Panc1 (cell line): ENCODE results near the gene PSME3IP1.

Source experiments
- CTCF ChIP-seq: fragments of 450-650 bp; IDR thresholded peaks from 2 replicates; pipeline ENCODE4 v1.5.1; 2017; ENCODE audit warnings: mild to moderate bottlenecking
- SIN3A ChIP-seq: IDR thresholded peaks from 2 replicates; pipeline ENCODE4 v1.6.1; 2012; ENCODE audit warnings: low read depth, mild to moderate bottlenecking, low read length, moderate library complexity, borderline replicate concordance; ENCODE audit not compliant: insufficient read depth
- TCF7L2 ChIP-seq: IDR thresholded peaks from 2 replicates; pipeline ENCODE4 v1.6.1; 2011; ENCODE audit warnings: mild to moderate bottlenecking, low read depth, low read length, inconsistent platforms
- TF ChIP-seq, protein P1 (sequence below), 2 experiments: IDR thresholded peaks; 2 replicates each; pipeline ENCODE4 v1.6.1; 2011 to 2012; ENCODE audit warnings: low read depth in 2 of 2, control low read depth in 1 of 2, low read length in 1 of 2, mild to moderate bottlenecking in 1 of 2, moderate library complexity in 1 of 2; ENCODE audit not compliant: insufficient read depth in 1 of 2

DNA sequence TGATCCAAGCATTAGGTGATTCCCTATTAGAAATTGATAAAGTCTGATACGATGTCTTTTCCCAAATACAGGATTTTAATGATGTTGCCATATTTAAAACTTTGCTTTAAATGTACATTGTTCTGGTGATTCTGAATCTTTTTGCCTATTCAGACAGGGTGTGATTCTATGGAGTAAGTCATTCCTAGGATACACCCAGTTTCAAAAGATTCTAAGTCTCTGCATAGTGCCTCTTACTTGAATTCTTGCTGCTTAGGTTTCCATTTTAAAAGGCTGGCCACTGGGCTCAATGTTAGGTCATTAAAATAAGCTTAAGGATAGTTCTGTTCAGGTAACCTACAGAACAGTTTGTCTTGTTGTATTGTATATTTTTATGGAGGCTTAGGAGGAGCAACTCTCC is 37.2 kb upstream of the PSME3IP1 start:
- TF ChIP-seq CTCF (no peak), TCF7L2 (no peak), SIN3A (no peak)
- TF ChIP-seq, protein P1, sequence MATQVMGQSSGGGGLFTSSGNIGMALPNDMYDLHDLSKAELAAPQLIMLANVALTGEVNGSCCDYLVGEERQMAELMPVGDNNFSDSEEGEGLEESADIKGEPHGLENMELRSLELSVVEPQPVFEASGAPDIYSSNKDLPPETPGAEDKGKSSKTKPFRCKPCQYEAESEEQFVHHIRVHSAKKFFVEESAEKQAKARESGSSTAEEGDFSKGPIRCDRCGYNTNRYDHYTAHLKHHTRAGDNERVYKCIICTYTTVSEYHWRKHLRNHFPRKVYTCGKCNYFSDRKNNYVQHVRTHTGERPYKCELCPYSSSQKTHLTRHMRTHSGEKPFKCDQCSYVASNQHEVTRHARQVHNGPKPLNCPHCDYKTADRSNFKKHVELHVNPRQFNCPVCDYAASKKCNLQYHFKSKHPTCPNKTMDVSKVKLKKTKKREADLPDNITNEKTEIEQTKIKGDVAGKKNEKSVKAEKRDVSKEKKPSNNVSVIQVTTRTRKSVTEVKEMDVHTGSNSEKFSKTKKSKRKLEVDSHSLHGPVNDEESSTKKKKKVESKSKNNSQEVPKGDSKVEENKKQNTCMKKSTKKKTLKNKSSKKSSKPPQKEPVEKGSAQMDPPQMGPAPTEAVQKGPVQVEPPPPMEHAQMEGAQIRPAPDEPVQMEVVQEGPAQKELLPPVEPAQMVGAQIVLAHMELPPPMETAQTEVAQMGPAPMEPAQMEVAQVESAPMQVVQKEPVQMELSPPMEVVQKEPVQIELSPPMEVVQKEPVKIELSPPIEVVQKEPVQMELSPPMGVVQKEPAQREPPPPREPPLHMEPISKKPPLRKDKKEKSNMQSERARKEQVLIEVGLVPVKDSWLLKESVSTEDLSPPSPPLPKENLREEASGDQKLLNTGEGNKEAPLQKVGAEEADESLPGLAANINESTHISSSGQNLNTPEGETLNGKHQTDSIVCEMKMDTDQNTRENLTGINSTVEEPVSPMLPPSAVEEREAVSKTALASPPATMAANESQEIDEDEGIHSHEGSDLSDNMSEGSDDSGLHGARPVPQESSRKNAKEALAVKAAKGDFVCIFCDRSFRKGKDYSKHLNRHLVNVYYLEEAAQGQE (IDR thresholded peaks at IDR 0.05; ENCODE audit: insufficient read depth in 1 of 2, low read depth in 2 of 2, low read length in 1 of 2), result no peak
